KBM-7 (cell line): ENCODE measurements around the gene GALE.
"Not testable (repeated sequence)": the region's sequence is repeated elsewhere in the genome, so short reads cannot be mapped to it uniquely, and the experiment has no call there.

Experiments
- DNase-seq: peaks from one replicate; pipeline ENCODE4 v3.0.0-alpha.2; 2015
- in situ Hi-C: fragments of 300-500 bp; cut with MboI; formaldehyde crosslinking; loops from 2 replicates; pipeline ENCODE4 v1.14.3; 2020; ENCODE audit warnings: low sequenced_read_pairs, low pct_unique_long_range_greater_than_20kb, mixed read lengths

The GALE gene

GRCh38 chr1:23795676-23796465, 4.7 kb downstream of the GALE start:
- DNase-seq, result no peak
- in situ Hi-C loops, result no loop called here

- in situ Hi-C loops, DNase-seq: not testable (repeated sequence)
These were observed 5.8 kb downstream of the GALE start for GRCh38 chr1:23794732-23795182.

- DNase-seq, result no peak
- in situ Hi-C loops, result no loop called here
These were observed 6.5 kb downstream of the GALE start for GRCh38 chr1:23793861-23794731.

GRCh38 chr1:23793018-23793781, 7.4 kb downstream of the GALE start:
- DNase-seq, result no peak
- in situ Hi-C loops, result no loop called here

GRCh38 chr1:23792151-23792945, 8.2 kb downstream of the GALE start:
- in situ Hi-C loops, result no loop called here
- DNase-seq, result no peak

- in situ Hi-C loops, result no loop called here
- DNase-seq, result no peak
These were observed 9.0 kb downstream of the GALE start for GRCh38 chr1:23791516-23792047.

GRCh38 chr1:23790696-23791515, 9.6 kb downstream of the GALE start, which contains the start of gene LYPLA2:
Gene LYPLA2 (plus strand): TSS chr1:23791145. CDS start chr1:23792683, 1,538 bp downstream.
- DNase-seq, result peak; percentile 90
- in situ Hi-C loops, result no loop called here

- in situ Hi-C loops, result no loop called here
These were observed 11.9 kb downstream of the GALE start for GRCh38 chr1:23788695-23789094.

GRCh38 chr1:23787701-23788100, 12.9 kb downstream of the GALE start:
- no peak for DNase-seq
- in situ Hi-C loops, result no loop called here

More at GRCh38 chr1:23788695-23789094, 11.9 kb downstream of the GALE start:
- DNase-seq, result no peak

- in situ Hi-C loops, result no loop called here
- no peak for DNase-seq
These were observed 15.7 kb downstream of the GALE start for GRCh38 chr1:23784846-23785245.

- DNase-seq, in situ Hi-C loops: not testable (repeated sequence)
These were observed 17.4 kb downstream of the GALE start for GRCh38 chr1:23783141-23783540.

GRCh38 chr1:23779826-23780371, 20.7 kb downstream of the GALE start:
- DNase-seq, result no peak
- in situ Hi-C loops, result no loop called here

- DNase-seq, result peak; percentile 78
- in situ Hi-C loops, result no loop called here
These were observed 22.4 kb downstream of the GALE start, which contains the start of gene PITHD1 for GRCh38 chr1:23777979-23778814. Gene PITHD1 (plus strand): TSS chr1:23778418. CDS start chr1:23778516, 98 bp downstream.

GRCh38 chr1:23776217-23776616, 24.3 kb downstream of the GALE start:
- no peak for DNase-seq
- in situ Hi-C loops, result no loop called here

GRCh38 chr1:23774174-23774880, 26.2 kb downstream of the GALE start:
- in situ Hi-C loops, result no loop called here
- DNase-seq, result no peak

GRCh38 chr1:23772854-23773242, 27.7 kb downstream of the GALE start:
- DNase-seq, result no peak
- in situ Hi-C loops, result no loop called here
